Raji (cell line): Measurements from ENCODE around the gene LMNA.

Experiments used
- POLR2A ChIP-seq: IDR thresholded peaks from 2 replicates; pipeline ENCODE4 v1.6.1; 2011; ENCODE audit warnings: low read depth, low read length, control low read depth; ENCODE audit not compliant: insufficient read depth

The LMNA gene

GRCh38 chr1:156172696-156173470 is 58.4 kb downstream of the LMNA start:
- TF ChIP-seq POLR2A: no peak

GRCh38 chr1:156176610-156177210 is 62.2 kb downstream of the LMNA start:
- TF ChIP-seq POLR2A: no peak

- TF ChIP-seq POLR2A: no peak
Measured at GRCh38 chr1:156177919-156178654, 63.6 kb downstream of the LMNA start.

- TF ChIP-seq POLR2A: no peak
Measured at GRCh38 chr1:156180471-156180870, 66.0 kb downstream of the LMNA start.
